ENCODE results near the gene PRAF2. TPM values are rescaled to one million over a fixed set of nuclear protein-coding genes. Genes with fewer than 3 reads are reported as not detected.

Gene PRAF2
- 17.2 and 19.5 TPM in 2 replicates for total RNA-seq (2014; rRNA removed; shearing (Covaris generic))

GRCh38 chrX:49073601-49074575 lies at the start of gene PRAF2:
Gene PRAF2 (minus strand): TSS chrX:49074002. CDS start chrX:49073987, 15 bp downstream.

GRCh38 chrX:49079489-49080428 lies 6.0 kb upstream of the PRAF2 start, which contains the start of gene WDR45:
Gene WDR45 (minus strand): TSS chrX:49079887. CDS start chrX:49078095, 1,792 bp downstream.

GRCh38 chrX:49058794-49059193 lies 15.0 kb downstream of the PRAF2 start, which contains the start of gene CCDC120:
Gene CCDC120 (plus strand): TSS chrX:49058999. CDS start chrX:49062042, 3,043 bp downstream.

GRCh38 chrX:49043220-49043986 lies 30.4 kb downstream of the PRAF2 start, which contains the start of gene TFE3:
Gene TFE3 (minus strand): TSS chrX:49043357. CDS start chrX:49043226, 131 bp downstream.

Small RNA genes within 50 kb of the gene (small RNA-seq; reads per million reads assigned to genes)
- not detected for gene RNU4-52P

Other genes with a start within 250 kb of the PRAF2 start
- gene ERAS, start 247.5 kb downstream of the PRAF2 start, total RNA-seq (2014; rRNA removed; shearing (Covaris generic)), result not detected in 2 replicates
- gene PCSK1N, start 238.4 kb downstream of the PRAF2 start, total RNA-seq (2014; rRNA removed; shearing (Covaris generic)), result 0.94 and 2.3 TPM in 2 replicates
- gene TIMM17B, start 176.2 kb downstream of the PRAF2 start, total RNA-seq (2014; rRNA removed; shearing (Covaris generic)), result 87.5 and 103 TPM in 2 replicates
- 169 and 185 TPM in 2 replicates for gene PQBP1, start 176.1 kb downstream of the PRAF2 start, total RNA-seq (2014; rRNA removed; shearing (Covaris generic))
- 31.2 and 31.6 TPM in 2 replicates for gene SLC35A2, start 162.4 kb downstream of the PRAF2 start, total RNA-seq (2014; rRNA removed; shearing (Covaris generic))
- 16.0 and 21.2 TPM in 2 replicates for gene PIM2, start 155.0 kb downstream of the PRAF2 start, total RNA-seq (2014; rRNA removed; shearing (Covaris generic))
- 54.6 and 60.1 TPM in 2 replicates for gene OTUD5, start 116.4 kb downstream of the PRAF2 start, total RNA-seq (2014; rRNA removed; shearing (Covaris generic))
- 0.30 and 0.96 TPM in 2 replicates for gene KCND1, start 102.2 kb downstream of the PRAF2 start, total RNA-seq (2014; rRNA removed; shearing (Covaris generic))
- gene GRIPAP1, start 71.7 kb downstream of the PRAF2 start, total RNA-seq (2014; rRNA removed; shearing (Covaris generic)), result 44.3 and 49.3 TPM in 2 replicates
- 41.4 and 48.1 TPM in 2 replicates for gene TFE3, start 30.6 kb downstream of the PRAF2 start, total RNA-seq (2014; rRNA removed; shearing (Covaris generic))
- 0.48 and 0.83 TPM in 2 replicates for gene CCDC120, start 15.0 kb downstream of the PRAF2 start, total RNA-seq (2014; rRNA removed; shearing (Covaris generic))
- gene WDR45, start 5.9 kb upstream of the PRAF2 start, total RNA-seq (2014; rRNA removed; shearing (Covaris generic)), result 132 and 139 TPM in 2 replicates
- gene GPKOW, start 49.7 kb upstream of the PRAF2 start, total RNA-seq (2014; rRNA removed; shearing (Covaris generic)), result 44.0 and 46.9 TPM in 2 replicates
- gene MAGIX, start 88.8 kb upstream of the PRAF2 start, total RNA-seq (2014; rRNA removed; shearing (Covaris generic)), result 3.5 and 6.1 TPM in 2 replicates
- gene PLP2, start 97.9 kb upstream of the PRAF2 start, total RNA-seq (2014; rRNA removed; shearing (Covaris generic)), result 54.4 and 77.3 TPM in 2 replicates
- 9.5 and 10.4 TPM in 2 replicates for gene PRICKLE3, start 112.4 kb upstream of the PRAF2 start, total RNA-seq (2014; rRNA removed; shearing (Covaris generic))
- 2.2 and 2.3 TPM in 2 replicates for gene SYP, start 126.2 kb upstream of the PRAF2 start, total RNA-seq (2014; rRNA removed; shearing (Covaris generic))
- not detected in 2 replicates for gene CACNA1F, start 159.3 kb upstream of the PRAF2 start, total RNA-seq (2014; rRNA removed; shearing (Covaris generic))
- 13.1 and 15.9 TPM in 2 replicates for gene CCDC22, start 161.5 kb upstream of the PRAF2 start, total RNA-seq (2014; rRNA removed; shearing (Covaris generic))
- not detected in 2 replicates for gene FOXP3, start 190.7 kb upstream of the PRAF2 start, total RNA-seq (2014; rRNA removed; shearing (Covaris generic))
- 1.9 TPM in 2 replicates for gene PPP1R3F, start 195.8 kb upstream of the PRAF2 start, total RNA-seq (2014; rRNA removed; shearing (Covaris generic))
- not detected in 2 replicates for gene GAGE10, start 229.6 kb upstream of the PRAF2 start, total RNA-seq (2014; rRNA removed; shearing (Covaris generic))
- gene GAGE12J, start 248.0 kb upstream of the PRAF2 start, total RNA-seq (2014; rRNA removed; shearing (Covaris generic)), result 0.57 and 12.5 TPM in 2 replicates